ENCODE measurements around the gene IQSEC1. TPM values are rescaled to one million over a fixed set of nuclear protein-coding genes. Genes with fewer than 3 reads are reported as not detected.
A peak's percentile ranks its signal among the peaks of the same experiment; 100 is the strongest.

The IQSEC1 gene
- total and polyA plus RNA-seq, 2 experiments from 2014 or later: 21.2 to 24.7 TPM

GRCh38 chr3:13002398-13003124 lies 70.7 kb downstream of the IQSEC1 start:
- DNase-seq (ENCODE audit: low spot score): no peak
- H4K20me1 ChIP-seq (ENCODE audit: insufficient read depth, poor library complexity, severe bottlenecking): no peaks in the 10 kb centered on the region
- H3K36me3 ChIP-seq (replicated peaks; ENCODE audit: insufficient read depth, low read depth): no peaks in the 10 kb centered on the region
- no peak overlapping the region for H3K27ac ChIP-seq
- no peaks in the 10 kb centered on the region for H3K27me3 ChIP-seq
- WGBS (ENCODE audit: low lambda C conversion rate, missing lambda C conversion rate): 80% methylated on average over 2 of the region's 2 CpGs
- no peaks in the 10 kb centered on the region for H3K79me2 ChIP-seq
- H3K9me3 ChIP-seq (ENCODE audit: low read depth): no peaks in the 10 kb centered on the region
- no peak overlapping the region for H3K4me2 ChIP-seq
- no peak for TF ChIP-seq CTCF (IDR thresholded peaks at IDR 0.05; ENCODE audit: poor library complexity)
- no peak for TF ChIP-seq EZH2 (IDR thresholded peaks at IDR 0.05; ENCODE audit: borderline replicate concordance)
- TF ChIP-seq EZH2phosphoT487 (IDR thresholded peaks at IDR 0.05; ENCODE audit: low read depth, severe bottlenecking, unreplicated experiment): no peak
- no peak overlapping the region for H3K4me3 ChIP-seq
- H3K9me2 ChIP-seq (replicated peaks; ENCODE audit: insufficient read depth): no peaks in the 10 kb centered on the region
- H2AFZ ChIP-seq: no peak overlapping the region
- no peaks in the 10 kb centered on the region for H3K4me1 ChIP-seq (ENCODE audit: insufficient read depth)

- no peak overlapping the region for H3K4me2 ChIP-seq
- H3K9me3 ChIP-seq (ENCODE audit: low read depth): no peaks in the 10 kb centered on the region
- no peaks in the 10 kb centered on the region for H3K27me3 ChIP-seq
- H4K20me1 ChIP-seq (ENCODE audit: insufficient read depth, poor library complexity, severe bottlenecking): no peaks in the 10 kb centered on the region
- no peaks in the 10 kb centered on the region for H3K9me2 ChIP-seq (replicated peaks; ENCODE audit: insufficient read depth)
- H3K36me3 ChIP-seq (replicated peaks; ENCODE audit: insufficient read depth, low read depth): no peaks in the 10 kb centered on the region
- TF ChIP-seq EZH2 (IDR thresholded peaks at IDR 0.05; ENCODE audit: borderline replicate concordance) (no peak), EZH2phosphoT487 (IDR thresholded peaks at IDR 0.05; ENCODE audit: low read depth, severe bottlenecking, unreplicated experiment) (no peak), CTCF (IDR thresholded peaks at IDR 0.05; ENCODE audit: poor library complexity) (no peak)
- no peak overlapping the region for H2AFZ ChIP-seq
- H3K27ac ChIP-seq: peak overlapping the region; percentile 66
- WGBS (ENCODE audit: low lambda C conversion rate, missing lambda C conversion rate): 80% methylated on average over 12 of the region's 14 CpGs
- peak; percentile 76 for DNase-seq (ENCODE audit: low spot score)
- no peaks in the 10 kb centered on the region for H3K4me1 ChIP-seq (ENCODE audit: insufficient read depth)
- no peaks in the 10 kb centered on the region for H3K79me2 ChIP-seq
- H3K4me3 ChIP-seq: no peak overlapping the region
Observed at GRCh38 chr3:12999147-13000140, 73.8 kb downstream of the IQSEC1 start.

GRCh38 chr3:12998648-12999047 lies 74.6 kb downstream of the IQSEC1 start:
- Histone ChIP-seq H3K79me2 (no peaks in the 10 kb centered on the region), H3K9me3 (ENCODE audit: low read depth) (no peaks in the 10 kb centered on the region), H3K36me3 (replicated peaks; ENCODE audit: insufficient read depth, low read depth) (no peaks in the 10 kb centered on the region), H3K27me3 (no peaks in the 10 kb centered on the region), H3K4me3 (no peak overlapping the region), H2AFZ (no peak overlapping the region), H3K4me2 (no peak overlapping the region), H3K9me2 (replicated peaks; ENCODE audit: insufficient read depth) (no peaks in the 10 kb centered on the region), H3K27ac (peak overlapping the region; percentile 66), H4K20me1 (ENCODE audit: insufficient read depth, poor library complexity, severe bottlenecking) (no peaks in the 10 kb centered on the region), H3K4me1 (ENCODE audit: insufficient read depth) (no peaks in the 10 kb centered on the region)
- no peak for DNase-seq (ENCODE audit: low spot score)
- no peak for TF ChIP-seq EZH2phosphoT487 (IDR thresholded peaks at IDR 0.05; ENCODE audit: low read depth, severe bottlenecking, unreplicated experiment)
- no peak for TF ChIP-seq CTCF (IDR thresholded peaks at IDR 0.05; ENCODE audit: poor library complexity)
- no peak for TF ChIP-seq EZH2 (IDR thresholded peaks at IDR 0.05; ENCODE audit: borderline replicate concordance)
- 87% methylated on average over 4 of the region's 4 CpGs for WGBS (ENCODE audit: low lambda C conversion rate, missing lambda C conversion rate)

All from hepatocyte (in vitro differentiated cells).